DMS153 (cell line): Measurements from ENCODE around the gene CFLAR.
"Not testable (repeated sequence)": the region's sequence is repeated elsewhere in the genome, so short reads cannot be mapped to it uniquely, and the experiment has no call there.

Experiments
- DNase-seq: peaks from one replicate; lab custom pipeline; 2025; lab: John Stamatoyannopoulos, UW

The CFLAR gene

GRCh38 chr2:201182650-201183364 lies 66.8 kb downstream of the CFLAR start, which contains the start of gene CASP10:
Gene CASP10 (plus strand): TSS chr2:201183141. CDS start chr2:201185778, 2,637 bp downstream.
- DNase-seq = no peak

GRCh38 chr2:201183365-201183727 lies 67.4 kb downstream of the CFLAR start:
- DNase-seq = no peak

- DNase-seq = not testable (repeated sequence)
These were observed 67.9 kb downstream of the CFLAR start for GRCh38 chr2:201183835-201184234.

- not testable (repeated sequence) for DNase-seq
These were observed 68.3 kb downstream of the CFLAR start for GRCh38 chr2:201184248-201184647.

- no peak for DNase-seq
These were observed 69.9 kb downstream of the CFLAR start for GRCh38 chr2:201185863-201186262.

- DNase-seq = no peak
These were observed 71.0 kb downstream of the CFLAR start for GRCh38 chr2:201186982-201187381.

- DNase-seq = no peak
These were observed 72.5 kb downstream of the CFLAR start for GRCh38 chr2:201188449-201188848.

- DNase-seq = no peak
These were observed 75.3 kb downstream of the CFLAR start for GRCh38 chr2:201191132-201191875.

- no peak for DNase-seq
These were observed 78.1 kb downstream of the CFLAR start for GRCh38 chr2:201194097-201194496.

- DNase-seq = no peak
These were observed 79.4 kb downstream of the CFLAR start for GRCh38 chr2:201195331-201195730.

GRCh38 chr2:201196003-201196402 lies 80.0 kb downstream of the CFLAR start:
- no peak for DNase-seq

- no peak for DNase-seq
These were observed 80.8 kb downstream of the CFLAR start for GRCh38 chr2:201196803-201197202.

- DNase-seq = no peak
These were observed 81.8 kb downstream of the CFLAR start for GRCh38 chr2:201197781-201198180.

GRCh38 chr2:201199847-201200246 lies 83.9 kb downstream of the CFLAR start:
- no peak for DNase-seq

GRCh38 chr2:201200345-201200744 lies 84.4 kb downstream of the CFLAR start:
- no peak for DNase-seq

- no peak for DNase-seq
These were observed 85.4 kb downstream of the CFLAR start for GRCh38 chr2:201201371-201201770.

- DNase-seq = no peak
These were observed 88.1 kb downstream of the CFLAR start for GRCh38 chr2:201203916-201204654.

- no peak for DNase-seq
These were observed 88.9 kb downstream of the CFLAR start for GRCh38 chr2:201204655-201205514.

GRCh38 chr2:201205515-201205849 lies 89.5 kb downstream of the CFLAR start:
- DNase-seq = no peak

- DNase-seq = no peak
These were observed 92.7 kb downstream of the CFLAR start for GRCh38 chr2:201208563-201209252.

GRCh38 chr2:201215963-201216362 lies 100.0 kb downstream of the CFLAR start:
- DNase-seq = no peak
